Ishikawa (cell line): ENCODE data around the gene SKI.

Experiments used
- CEBPB ChIP-seq: IDR thresholded peaks from 2 replicates; pipeline ENCODE4 v1.6.1; 2012
- EGR1 ChIP-seq: IDR thresholded peaks from 2 replicates; pipeline ENCODE4 v1.6.1; 2012
- EP300 ChIP-seq: IDR thresholded peaks from 2 replicates; pipeline ENCODE4 v1.6.1; 2012; ENCODE audit warnings: borderline replicate concordance
- NFIC ChIP-seq: IDR thresholded peaks from 2 replicates; pipeline ENCODE4 v1.6.1; 2012
- RAD21 ChIP-seq: IDR thresholded peaks from 2 replicates; pipeline ENCODE4 v1.6.1; 2012; ENCODE audit warnings: low read depth
- TAF1 ChIP-seq: IDR thresholded peaks from 2 replicates; pipeline ENCODE4 v1.6.1; 2012; ENCODE audit warnings: low read depth, mild to moderate bottlenecking
- TF ChIP-seq, protein P1 (sequence below): IDR thresholded peaks from 2 replicates; pipeline ENCODE4 v1.6.1; 2012

DNA sequence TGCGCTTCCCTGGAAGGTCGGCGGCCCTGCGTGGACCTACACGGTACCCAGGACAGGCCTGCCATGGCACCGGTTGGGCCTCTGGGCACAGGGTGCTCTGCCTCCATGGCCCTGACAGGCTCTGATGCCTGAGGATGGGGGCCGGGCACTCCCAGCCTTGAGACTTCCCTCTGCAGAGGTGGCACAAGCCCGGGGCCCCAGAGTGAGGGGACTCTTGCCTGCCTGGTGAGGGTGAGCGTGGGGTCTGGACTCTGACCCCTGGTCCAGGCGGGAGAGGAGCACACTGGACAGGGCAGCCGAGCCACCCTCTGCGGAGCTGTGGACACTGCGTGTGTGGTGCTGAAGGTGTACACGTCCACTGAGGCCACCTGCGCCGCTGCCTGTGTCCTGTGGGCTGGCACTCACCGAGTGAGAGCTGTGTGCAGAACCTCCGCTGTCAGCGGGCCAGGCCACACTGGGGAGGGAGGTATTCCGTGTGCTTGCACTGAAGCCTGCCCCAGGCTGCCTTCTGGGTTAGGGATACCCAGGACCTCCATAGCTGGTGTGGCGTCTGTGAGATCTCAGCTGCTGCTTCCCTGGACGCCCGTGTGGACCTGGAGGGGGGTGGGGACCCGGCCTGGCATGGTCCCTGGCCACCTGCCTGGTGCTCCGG is 10.4 kb downstream of the SKI start:
- TF ChIP-seq CEBPB (no peak), EGR1 (no peak), TAF1 (no peak), RAD21 (no peak), EP300 (no peak), NFIC (no peak)
- TF ChIP-seq, protein P1, sequence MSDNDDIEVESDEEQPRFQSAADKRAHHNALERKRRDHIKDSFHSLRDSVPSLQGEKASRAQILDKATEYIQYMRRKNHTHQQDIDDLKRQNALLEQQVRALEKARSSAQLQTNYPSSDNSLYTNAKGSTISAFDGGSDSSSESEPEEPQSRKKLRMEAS: no peak
